ENCODE data around the gene KLF13. TPM values are rescaled to one million over a fixed set of nuclear protein-coding genes. Genes with fewer than 3 reads are reported as not detected.

Gene KLF13
- total RNA-seq, 2 donors from 2014 or later, result 18.7 to 18.9 TPM

- H3K27ac Mint-ChIP-seq, result no peak overlapping the region
- TF ChIP-seq CTCF (conservative IDR thresholded peaks at IDR 0.05), result no peak
- peaks cover 31% of the 10 kb centered on the region for H3K27me3 Mint-ChIP-seq (ENCODE audit: insufficient read depth)
- no peaks in the 10 kb centered on the region for H3K36me3 ChIP-seq (ENCODE audit: control insufficient read depth, insufficient read depth, low read length)
- H3K9me3 ChIP-seq (ENCODE audit: control insufficient read depth, low read length), result no peaks in the 10 kb centered on the region
- peak overlapping the region; percentile 70 for H3K4me3 ChIP-seq (ENCODE audit: low read length)
- no peaks in the 10 kb centered on the region for H3K36me3 Mint-ChIP-seq (ENCODE audit: low read depth)
- H3K9me3 Mint-ChIP-seq, result no peaks in the 10 kb centered on the region
- 0% methylated on average over 31 to 130 of the region's 130 CpGs for WGBS, 2 experiments (ENCODE audit: insufficient coverage in 1 of 2, insufficient read length in 1 of 2)
- no peak overlapping the region for H3K9ac ChIP-seq (ENCODE audit: extremely low read depth, low read length, poor library complexity, severe bottlenecking)
- peak; percentile 79 for DNase-seq
- no peaks in the 10 kb centered on the region for H3K4me1 ChIP-seq (ENCODE audit: control insufficient read depth, insufficient read depth, low read length)
- peak overlapping the region; percentile 85 for H3K27ac ChIP-seq (ENCODE audit: low read depth, low read length)
- peaks cover 44% of the 10 kb centered on the region for H3K27me3 ChIP-seq (ENCODE audit: control insufficient read depth, insufficient read depth, low read length, poor library complexity, severe bottlenecking)
- peaks cover 14% of the 10 kb centered on the region for H3K4me1 Mint-ChIP-seq
- H3K4me3 Mint-ChIP-seq, result peak overlapping the region; percentile 69
Observed at GRCh38 chr15:31326875-31327668, 437 bp downstream of the KLF13 start.

- no peak overlapping the region for H3K9ac ChIP-seq (ENCODE audit: extremely low read depth, low read length, poor library complexity, severe bottlenecking)
- no peak overlapping the region for H3K27ac Mint-ChIP-seq
- peak overlapping the region; percentile 32 for H3K27ac ChIP-seq (ENCODE audit: low read depth, low read length)
- no peak for TF ChIP-seq CTCF (conservative IDR thresholded peaks at IDR 0.05)
- H3K9me3 Mint-ChIP-seq, result no peaks in the 10 kb centered on the region
- peaks cover 28% of the 10 kb centered on the region for H3K27me3 Mint-ChIP-seq (ENCODE audit: insufficient read depth)
- no peaks in the 10 kb centered on the region for H3K4me1 ChIP-seq (ENCODE audit: control insufficient read depth, insufficient read depth, low read length)
- peak; percentile 76 for DNase-seq
- 0% methylated on average over 12 to 108 of the region's 108 CpGs for WGBS, 2 experiments (ENCODE audit: insufficient coverage in 1 of 2, insufficient read length in 1 of 2)
- H3K4me3 ChIP-seq (ENCODE audit: low read length), result peak overlapping the region; percentile 76
- no peaks in the 10 kb centered on the region for H3K36me3 Mint-ChIP-seq (ENCODE audit: low read depth)
- H3K27me3 ChIP-seq (ENCODE audit: control insufficient read depth, insufficient read depth, low read length, poor library complexity, severe bottlenecking), result peaks cover 37% of the 10 kb centered on the region
- H3K36me3 ChIP-seq (ENCODE audit: control insufficient read depth, insufficient read depth, low read length), result no peaks in the 10 kb centered on the region
- no peaks in the 10 kb centered on the region for H3K9me3 ChIP-seq (ENCODE audit: control insufficient read depth, low read length)
- peaks cover 21% of the 10 kb centered on the region for H3K4me1 Mint-ChIP-seq
- H3K4me3 Mint-ChIP-seq, result peak overlapping the region; percentile 61
Observed at GRCh38 chr15:31327669-31328427, 1.2 kb downstream of the KLF13 start.

GRCh38 chr15:31328428-31328968 lies 1.9 kb downstream of the KLF13 start:
- Histone ChIP-seq H3K4me1 (ENCODE audit: control insufficient read depth, insufficient read depth, low read length) (no peaks in the 10 kb centered on the region), H3K9me3 (ENCODE audit: control insufficient read depth, low read length) (no peaks in the 10 kb centered on the region), H3K9ac (ENCODE audit: extremely low read depth, low read length, poor library complexity, severe bottlenecking) (no peak overlapping the region), H3K36me3 (ENCODE audit: control insufficient read depth, insufficient read depth, low read length) (no peaks in the 10 kb centered on the region), H3K27ac (ENCODE audit: low read depth, low read length) (peak overlapping the region; percentile 32), H3K27me3 (ENCODE audit: control insufficient read depth, insufficient read depth, low read length, poor library complexity, severe bottlenecking) (peaks cover 30% of the 10 kb centered on the region), H3K4me3 (ENCODE audit: low read length) (peak overlapping the region; percentile 76)
- Mint-ChIP-seq H3K36me3 (ENCODE audit: low read depth) (no peaks in the 10 kb centered on the region), H3K4me1 (peaks cover 21% of the 10 kb centered on the region), H3K4me3 (peak overlapping the region; percentile 61), H3K9me3 (no peaks in the 10 kb centered on the region), H3K27ac (peak overlapping the region; percentile 20), H3K27me3 (ENCODE audit: insufficient read depth) (peaks cover 26% of the 10 kb centered on the region)
- TF ChIP-seq CTCF (conservative IDR thresholded peaks at IDR 0.05), result no peak
- DNase-seq, result no peak
- 0 to 1% methylated on average over 2 to 34 of the region's 35 CpGs for WGBS, 2 experiments (ENCODE audit: insufficient coverage in 1 of 2, insufficient read length in 1 of 2)
